Motor neuron (in vitro differentiated cells): ENCODE measurements around the gene JDP2. TPM values are rescaled to one million over a fixed set of nuclear protein-coding genes. Genes with fewer than 3 reads are reported as not detected.

Experiments
- ATAC-seq, 8 experiments: fragments of 200-7000 bp; cut with Tn5 transposase; replicated peaks in 6 of 8; 2 replicates each; pipeline ENCODE4 v1.8.0; 2021; ENCODE audit warnings: mild to moderate bottlenecking in 8 of 8, moderate library complexity in 8 of 8
- H3K27ac ChIP-seq, 2 donors: fragments of 250-450 bp; sonication (Bioruptor Pico); 2 replicates each; pipeline ENCODE4 v1.9.0; 2021; ENCODE audit warnings: antibody characterized with exemption in 2 of 2, mild to moderate bottlenecking in 2 of 2, moderate library complexity in 1 of 2
- H3K4me1 ChIP-seq, 2 donors: fragments of 250-450 bp; sonication (Bioruptor Pico); replicated peaks in 1 of 2; 2 replicates each; pipeline ENCODE4 v1.6.1; 2021; ENCODE audit warnings: antibody characterized with exemption in 2 of 2, mild to moderate bottlenecking in 2 of 2, moderate library complexity in 1 of 2
- H3K4me3 ChIP-seq, 5 donors: fragments of 250-450 bp; sonication (Bioruptor Pico); 2 replicates each; pipeline ENCODE4 v1.9.0; 2021; ENCODE audit warnings: antibody characterized with exemption in 5 of 5, mild to moderate bottlenecking in 5 of 5, moderate library complexity in 4 of 5
- whole genome bisulfite sequencing, 10 experiments: fragments of 450-650 bp; shearing (Covaris generic); methylation state at CpG; one replicate each; pipeline ENCODE4 v1.0.0; 2022; 5-methylcytosine and 5-hydroxymethylcytosine counted together
- in situ Hi-C, 9 experiments: fragments of 400-800 bp; cut with MboI; loops; one replicate each; pipeline ENCODE4 v1.15.0; 2021; ENCODE audit warnings: low sequenced_read_pairs in 9 of 9, low pct_unique_long_range_greater_than_20kb in 2 of 9; ENCODE audit not compliant: unreplicated experiment in 9 of 9
- total RNA-seq, 8 experiments: library from RNA; unstranded; fragments of 300-600 nt; gene quantifications; 2 replicates each; pipeline versions ENCODE4 v1.2.3 to v1.2.4, GENCODE V29; 2022

JDP2 gene
- total RNA-seq, 8 experiments from 2014 or later, result 6.1 to 42.7 (median 10.0) TPM

DNA sequence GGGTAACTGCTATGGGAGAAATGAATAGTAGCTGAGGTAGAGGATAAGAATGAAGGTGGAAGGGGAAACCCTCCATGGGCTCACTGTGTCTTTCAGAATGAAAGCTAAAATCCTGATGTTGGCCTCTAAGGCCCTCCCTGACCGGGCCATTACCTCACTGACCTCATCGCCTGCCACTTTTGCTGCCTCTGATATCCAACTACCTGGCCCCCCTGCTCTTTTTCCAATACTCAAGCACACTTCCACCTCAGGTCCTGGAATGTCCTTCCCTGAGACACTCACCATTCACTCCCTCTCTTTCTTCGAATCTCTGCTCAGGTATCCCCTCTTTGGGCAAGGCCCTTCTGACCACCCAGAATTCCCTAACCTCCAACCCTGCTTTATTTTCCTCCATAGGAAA is 93.0 kb downstream of the JDP2 start:
- H3K4me3 ChIP-seq, result no peak overlapping the region
- ATAC-seq, result no peak
- in situ Hi-C loops, result no loop called here

DNA sequence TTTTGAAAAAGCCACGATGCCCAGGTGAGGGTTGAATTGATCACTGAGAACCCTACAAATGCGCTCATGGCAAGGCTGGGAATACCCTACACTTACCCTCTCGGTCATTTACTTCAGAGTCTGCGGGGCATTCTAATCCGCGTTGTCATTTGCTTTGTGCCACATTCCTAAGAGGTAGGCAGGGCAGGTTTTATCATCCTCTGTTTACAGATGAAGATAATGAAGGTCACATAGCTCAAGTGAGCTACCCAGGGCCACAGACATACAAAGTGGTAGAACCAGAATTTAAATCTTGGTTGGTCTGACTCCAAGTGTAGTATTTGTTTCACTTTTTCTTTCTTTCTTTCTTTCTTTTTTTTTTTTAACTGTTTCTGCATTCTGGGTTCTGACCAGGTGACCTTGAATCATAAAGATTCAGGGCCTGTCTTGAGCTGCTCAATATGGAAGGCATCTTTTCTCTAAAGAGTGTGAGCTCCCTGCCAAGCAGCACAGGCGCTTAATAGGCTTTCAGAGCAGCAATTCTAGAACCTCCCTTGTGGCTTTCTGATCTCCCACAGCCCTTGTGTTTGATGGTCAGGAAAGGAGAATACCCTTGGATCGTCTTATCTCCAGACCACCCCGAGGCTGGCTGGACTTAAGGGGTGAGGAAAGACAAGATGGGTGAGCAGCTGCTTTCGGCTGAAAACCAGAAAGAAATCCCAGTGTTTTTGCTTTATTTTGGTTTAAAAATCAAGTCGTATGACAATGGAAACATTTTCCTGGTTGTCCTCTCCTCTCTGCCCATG is 93.8 kb downstream of the JDP2 start:
- no peaks in the 10 kb centered on the region for H3K4me1 ChIP-seq
- 50 to 93% (median 78%) methylated on average over 2 to 9 of the region's 11 CpGs for WGBS, 10 experiments
- in situ Hi-C loops, result no loop called here
- H3K4me3 ChIP-seq, result no peak overlapping the region
- H3K27ac ChIP-seq, result no peak overlapping the region
- ATAC-seq, result no peak

More for the DNA sequence above, 93.0 kb downstream of the JDP2 start:
- no peaks in the 10 kb centered on the region for H3K4me1 ChIP-seq
- WGBS, 10 experiments, result 43 to 96% (median 80%) methylated on average over 1 to 3 of the region's 3 CpGs; no CpG with 5 or more reads in 3 of the 10 experiments
- H3K27ac ChIP-seq, result no peak overlapping the region

DNA sequence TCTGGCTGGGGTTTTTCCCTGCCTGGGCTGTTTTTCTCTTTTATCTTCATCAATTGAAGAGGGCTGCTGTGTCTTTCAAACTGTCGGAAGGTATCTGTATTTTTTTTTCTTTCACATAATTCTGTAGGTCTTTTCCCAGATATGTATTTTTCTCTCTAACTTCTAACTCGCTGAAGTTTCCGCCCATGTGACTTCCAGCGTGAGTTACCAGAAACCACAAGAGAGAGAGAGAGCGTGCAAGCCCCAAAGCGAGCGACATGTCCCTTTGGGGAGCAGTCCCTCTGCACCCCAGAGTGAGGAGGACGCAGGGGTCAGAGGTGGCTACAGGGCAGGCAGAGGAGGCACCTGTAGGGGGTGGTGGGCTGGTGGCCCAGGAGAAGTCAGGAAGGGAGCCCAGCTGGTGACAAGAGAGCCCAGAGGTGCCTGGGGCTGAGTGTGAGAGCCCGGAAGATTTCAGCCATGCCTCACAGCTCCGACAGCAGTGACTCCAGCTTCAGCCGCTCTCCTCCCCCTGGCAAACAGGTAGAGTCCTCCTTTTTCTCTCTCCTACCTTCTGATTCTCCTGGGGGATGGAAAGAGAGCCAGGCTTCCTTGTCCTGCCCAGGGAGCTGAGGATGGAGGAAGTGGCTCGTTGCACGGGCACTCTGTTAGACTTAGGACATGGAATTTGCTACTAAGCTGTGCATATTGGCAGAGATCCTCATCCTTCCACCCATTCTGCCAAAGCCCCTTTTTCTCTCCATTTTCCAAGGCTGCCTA is 94.6 kb downstream of the JDP2 start, which contains the start of gene BATF:
TSS of gene BATF (plus strand) at position 246 of the 759 bp plus-strand sequence. CDS start at position 460, 214 bp downstream.
- in situ Hi-C loops, result no loop called here
- H3K4me1 ChIP-seq, result no peaks in the 10 kb centered on the region
- no peak within 1 kb of the TSS for H3K4me3 ChIP-seq
- 24 to 100% (median 75%) methylated on average over 1 to 12 of the region's 13 CpGs for WGBS, 10 experiments
- no peak for ATAC-seq
- no peak within 1 kb of the TSS for H3K27ac ChIP-seq

DNA sequence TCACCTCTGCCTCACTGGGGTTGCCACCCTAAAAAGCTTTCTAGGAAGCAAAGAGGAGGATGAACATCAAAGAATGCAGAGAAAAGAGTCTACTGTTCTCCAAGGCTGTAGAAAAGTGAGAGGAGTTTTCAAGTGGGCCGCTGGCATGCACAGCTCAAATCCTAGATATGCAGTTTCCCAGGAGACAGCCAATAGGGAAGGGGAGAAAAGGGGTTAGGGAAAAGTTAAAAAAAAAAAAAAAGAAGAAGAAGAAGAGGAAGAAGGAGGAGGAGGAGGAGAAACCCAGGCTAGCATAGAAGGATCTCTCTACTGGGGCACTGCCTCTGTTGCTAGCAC is 95.1 kb downstream of the JDP2 start:
- no peak for ATAC-seq
- H3K27ac ChIP-seq, result no peak overlapping the region
- no peaks in the 10 kb centered on the region for H3K4me1 ChIP-seq
- 0 to 100% (median 85%) methylated on average over 1 of the region's 1 CpG; no CpG with 5 or more reads in 4 of the 10 experiments for WGBS, 10 experiments
- in situ Hi-C loops, result no loop called here
- no peak overlapping the region for H3K4me3 ChIP-seq

Other genes starting within 250 kb of the JDP2 start
- 100 to 1,000 TPM in 1 of 8 experiments, 10 to 100 TPM in 6, 1 to 10 TPM in 1; 8.7 to 102 (median 52.9) TPM for gene FOS, start 149.2 kb upstream of the JDP2 start, total RNA-seq
- not detected for gene BATF, start 94.4 kb downstream of the JDP2 start, total RNA-seq
- 10 to 100 TPM in 1 of 8 experiments, 1 to 10 TPM in 3, under 1 TPM in 4; 0.38 to 20.9 (median 1.0) TPM for gene FLVCR2, start 150.6 kb downstream of the JDP2 start, total RNA-seq
- gene ERG28, start 232.9 kb downstream of the JDP2 start, total RNA-seq, result 10 to 100 TPM; 13.9 to 31.0 (median 20.1) TPM
- 10 to 100 TPM; 10.7 to 35.7 (median 17.2) TPM for gene TTLL5, start 233.2 kb downstream of the JDP2 start, total RNA-seq